ENCODE data around the gene RAB19.
"Not testable (repeated sequence)": the region's sequence is repeated elsewhere in the genome, so short reads cannot be mapped to it uniquely, and the experiment has no call there.

RAB19 gene

DNA sequence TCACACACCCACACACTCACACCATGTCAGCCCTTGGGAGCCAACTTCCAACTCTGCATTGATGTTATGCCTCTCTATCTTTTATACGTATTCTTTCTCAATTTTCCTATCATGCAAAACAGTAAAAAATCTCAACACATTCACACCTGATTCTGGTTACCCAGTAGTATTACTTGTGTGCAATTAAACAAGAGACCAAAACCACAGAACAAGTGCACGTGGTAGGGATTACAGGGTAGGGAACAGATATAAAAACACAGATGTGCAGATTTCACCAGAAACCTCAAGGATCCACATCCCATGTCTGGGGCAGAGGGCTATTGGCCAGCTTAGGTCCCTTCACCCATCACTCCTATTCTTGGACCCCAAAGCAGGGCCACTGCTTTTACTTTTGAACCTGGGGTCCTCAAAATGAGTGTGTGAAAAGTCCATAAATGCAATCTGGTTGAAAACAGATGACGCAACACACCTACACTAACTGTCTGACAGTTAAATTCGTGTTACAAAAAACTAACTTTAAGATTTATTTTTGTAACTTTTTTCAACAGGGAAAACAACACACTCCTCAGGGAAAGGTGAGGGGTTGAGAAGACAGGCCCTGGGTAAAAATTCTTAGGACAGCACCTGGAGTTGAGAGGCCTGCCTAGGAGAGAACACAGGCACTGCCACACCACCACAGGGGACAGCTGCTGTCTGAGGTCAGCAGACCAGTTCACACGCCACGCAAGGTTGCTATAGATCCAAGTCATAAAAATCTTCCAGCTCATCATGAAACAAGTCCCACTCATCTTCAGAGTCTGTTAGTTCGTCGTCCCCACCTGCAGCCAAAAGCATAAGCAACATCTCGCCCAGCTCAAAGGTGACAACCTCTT is 50.2 kb downstream of the RAB19 start:
- Mint-ChIP-seq H3K4me1 (peaks cover 21 to 24% of the 10 kb centered on the region in 2 donors), H3K36me3 (peaks cover 46 to 54% of the 10 kb centered on the region in 2 donors)
- H3K27me3 Mint-ChIP-seq; ATAC-seq (replicated peaks); DNase-seq; H3K4me3 Mint-ChIP-seq; H3K9me3 Mint-ChIP-seq; H3K27ac Mint-ChIP-seq: not testable (repeated sequence)

DNA sequence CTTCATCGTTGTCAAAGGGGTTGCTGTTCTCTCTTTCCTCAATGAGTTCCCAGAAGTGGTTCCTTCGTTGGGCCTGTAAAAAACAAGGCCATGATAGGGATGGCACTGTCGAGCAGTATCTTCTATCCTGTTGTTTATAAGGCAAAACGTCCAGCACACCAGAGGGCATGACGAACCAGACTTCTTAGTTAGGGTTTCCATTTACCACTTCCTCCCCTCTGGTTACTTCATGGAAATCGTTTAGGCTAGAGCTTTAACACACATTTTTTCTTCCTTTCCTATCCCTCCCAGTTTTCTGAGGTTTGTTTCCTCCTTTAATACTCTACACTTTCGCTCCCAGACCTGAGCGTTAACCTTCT is 50.8 kb downstream of the RAB19 start:
- Mint-ChIP-seq H3K9me3 (no peaks in the 10 kb centered on the region), H3K27me3 (no peaks in the 10 kb centered on the region), H3K36me3 (peaks cover 52 to 60% of the 10 kb centered on the region in 2 donors), H3K27ac (peak overlapping the region; percentile 16), H3K4me3 (no peak overlapping the region), H3K4me1 (peaks cover 21 to 23% of the 10 kb centered on the region in 2 donors)
- ATAC-seq (replicated peaks) (no peak), DNase-seq (no peak)

DNA sequence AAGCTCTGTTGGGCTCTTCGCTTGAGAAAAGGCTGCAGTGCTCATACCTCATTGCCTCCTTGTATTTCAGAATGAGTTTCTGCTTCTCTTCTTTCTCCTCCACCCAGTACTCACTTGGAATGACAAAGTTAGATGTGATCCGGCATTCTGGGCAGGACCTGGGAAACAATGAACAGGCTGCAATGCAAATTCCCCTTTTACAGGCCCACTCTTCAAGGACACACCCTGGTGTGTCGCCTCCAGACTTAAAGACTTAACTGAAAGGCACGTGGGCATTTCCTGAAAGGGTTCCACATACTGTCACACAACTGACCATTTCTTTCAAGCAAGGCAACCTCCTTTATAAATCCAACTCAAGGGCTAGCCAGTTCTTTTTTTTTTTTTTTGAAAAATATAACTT is 51.9 kb downstream of the RAB19 start:
- H3K27ac Mint-ChIP-seq: peak overlapping the region; percentile 17
- H3K9me3 Mint-ChIP-seq: no peaks in the 10 kb centered on the region
- H3K36me3 Mint-ChIP-seq: peaks cover 53 to 62% of the 10 kb centered on the region in 2 donors
- no peak for ATAC-seq (replicated peaks)
- peaks cover 10 to 16% of the 10 kb centered on the region in 2 donors for H3K4me1 Mint-ChIP-seq
- DNase-seq: no peak
- H3K27me3 Mint-ChIP-seq: no peaks in the 10 kb centered on the region
- no peak overlapping the region for H3K4me3 Mint-ChIP-seq

DNA sequence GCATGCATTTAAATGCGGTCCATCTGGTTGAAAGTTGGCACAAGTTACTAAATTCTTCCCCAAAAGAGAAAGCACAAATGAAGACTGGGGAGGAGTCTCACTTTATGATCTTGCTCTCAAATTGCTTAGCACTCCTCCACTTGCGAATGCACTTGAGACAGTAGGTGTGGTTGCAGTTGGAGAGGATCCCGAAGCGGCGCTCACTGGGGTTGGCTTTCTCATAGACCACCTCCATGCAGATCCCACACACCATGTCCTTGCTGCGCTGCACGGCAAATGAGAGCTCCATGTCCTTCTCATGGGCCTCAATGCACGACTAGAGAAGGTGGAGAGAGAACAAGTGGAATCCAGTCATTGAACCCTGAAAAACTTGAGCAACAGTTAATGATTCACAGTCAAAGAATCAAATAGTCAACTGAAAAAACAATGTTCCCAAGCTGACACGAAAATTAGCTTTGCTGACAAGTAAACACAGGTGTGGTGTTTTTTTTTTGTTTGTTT is 52.7 kb downstream of the RAB19 start:
- Mint-ChIP-seq H3K27ac (no peak overlapping the region), H3K27me3 (no peaks in the 10 kb centered on the region), H3K4me3 (no peak overlapping the region), H3K4me1 (peaks cover 4 to 12% of the 10 kb centered on the region in 2 donors), H3K9me3 (no peaks in the 10 kb centered on the region), H3K36me3 (peaks cover 61 to 67% of the 10 kb centered on the region in 2 donors)
- no peak for ATAC-seq (replicated peaks)
- no peak for DNase-seq

DNA sequence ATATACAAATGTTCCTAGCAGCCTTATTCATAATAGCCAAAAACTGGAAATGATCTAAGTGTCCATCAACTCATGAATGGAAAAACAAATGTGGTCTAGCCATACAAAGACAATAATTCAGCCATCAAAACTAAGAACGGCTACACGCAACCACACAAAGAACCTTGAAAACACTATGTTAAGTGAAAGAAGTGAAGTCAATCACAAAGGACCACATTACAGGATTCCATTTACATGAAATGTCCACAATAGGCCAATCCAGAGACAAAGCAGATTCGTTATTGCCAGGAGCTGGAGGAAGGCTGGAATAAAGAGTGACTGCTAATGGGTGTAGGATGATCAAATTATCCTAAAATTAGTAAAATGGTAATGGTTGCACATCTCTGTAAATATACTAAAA is 54.3 kb downstream of the RAB19 start:
- Mint-ChIP-seq H3K27ac (no peak overlapping the region), H3K4me1 (peaks cover 2 to 10% of the 10 kb centered on the region in 2 donors), H3K4me3 (no peak overlapping the region), H3K9me3 (no peaks in the 10 kb centered on the region), H3K36me3 (peaks cover 47 to 54% of the 10 kb centered on the region in 2 donors), H3K27me3 (no peaks in the 10 kb centered on the region)
- ATAC-seq (replicated peaks) (no peak), DNase-seq (no peak)

DNA sequence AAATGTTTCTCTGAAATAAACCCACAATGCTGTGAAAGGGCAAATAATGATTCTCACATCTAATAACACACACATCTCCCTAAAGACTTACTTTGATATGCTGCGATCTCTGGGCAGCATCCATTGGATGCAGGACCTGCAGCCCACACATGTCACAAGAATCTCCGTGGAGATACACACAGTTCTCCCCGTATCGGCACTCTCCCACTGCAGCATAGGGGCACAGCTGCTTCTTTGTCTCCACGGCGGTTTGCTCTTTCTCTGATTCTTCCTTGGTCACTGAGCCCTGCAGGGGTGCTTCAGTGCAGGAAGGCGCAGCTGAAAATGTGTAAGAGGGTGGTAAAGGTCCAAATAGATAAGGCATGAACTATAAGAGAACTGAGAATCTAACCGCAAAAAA is 55.1 kb downstream of the RAB19 start:
- Mint-ChIP-seq H3K4me3 (no peak overlapping the region), H3K9me3 (no peaks in the 10 kb centered on the region), H3K27me3 (no peaks in the 10 kb centered on the region), H3K27ac (no peak overlapping the region), H3K36me3 (peaks cover 45 to 50% of the 10 kb centered on the region in 2 donors), H3K4me1 (peaks cover 6 to 10% of the 10 kb centered on the region in 2 donors)
- DNase-seq (no peak), ATAC-seq (replicated peaks) (no peak)

GRCh38 chr7:140463111-140463510 is 59.3 kb downstream of the RAB19 start:
- H3K4me3 Mint-ChIP-seq: no peak overlapping the region
- no peak overlapping the region for H3K27ac Mint-ChIP-seq
- H3K4me1 Mint-ChIP-seq: peaks cover 3 to 15% of the 10 kb centered on the region in 2 donors
- no peaks in the 10 kb centered on the region for H3K27me3 Mint-ChIP-seq
- no peaks in the 10 kb centered on the region for H3K9me3 Mint-ChIP-seq
- ATAC-seq (replicated peaks): no peak
- H3K36me3 Mint-ChIP-seq: peaks cover 29 to 31% of the 10 kb centered on the region in 2 donors
- DNase-seq: no peak

DNA sequence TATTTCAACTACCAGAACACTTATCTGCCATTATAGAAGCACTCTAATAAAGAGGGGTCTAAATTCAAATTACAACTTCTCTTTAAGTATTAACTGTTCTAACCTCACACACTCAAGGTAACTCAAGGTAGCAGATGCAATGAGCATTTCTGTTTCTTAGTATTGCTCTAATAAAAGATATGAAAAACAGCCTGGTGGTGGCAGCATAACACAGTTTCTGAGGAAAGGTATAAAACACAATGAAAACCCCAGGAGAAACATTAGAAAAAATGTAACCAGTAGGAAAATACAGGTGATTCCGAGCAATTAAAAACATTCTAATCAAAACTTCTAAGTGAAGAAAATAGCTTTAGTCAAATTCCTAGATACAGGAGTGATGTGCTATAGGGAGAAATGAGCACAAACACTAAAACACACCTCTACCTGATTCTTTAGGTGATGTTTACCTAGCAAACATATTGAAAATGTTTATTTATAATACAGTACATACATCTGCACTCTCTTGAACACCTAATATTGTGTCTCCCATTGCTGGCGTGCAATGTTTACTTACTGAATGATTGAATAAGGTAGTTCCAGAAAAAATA is 72.0 kb downstream of the RAB19 start:
- Mint-ChIP-seq H3K4me1 (peaks cover 10 to 34% of the 10 kb centered on the region in 2 donors), H3K27ac (peak overlapping the region; percentile 54), H3K36me3 (peaks cover 3 to 14% of the 10 kb centered on the region in 2 donors), H3K4me3 (peak overlapping the region in 1 of 2 donors; percentile 39), H3K9me3 (no peaks in the 10 kb centered on the region), H3K27me3 (no peaks in the 10 kb centered on the region)
- DNase-seq (no peak), ATAC-seq (replicated peaks) (no peak)

GRCh38 chr7:140476698-140477261 is 72.9 kb downstream of the RAB19 start:
- Mint-ChIP-seq H3K27me3 (no peaks in the 10 kb centered on the region), H3K4me1 (peaks cover 9 to 34% of the 10 kb centered on the region in 2 donors), H3K9me3 (no peaks in the 10 kb centered on the region), H3K27ac (peak overlapping the region; percentile 98), H3K4me3 (peak overlapping the region; percentile 90 to 97), H3K36me3 (peaks cover under 1 to 10% of the 10 kb centered on the region in 2 donors)
- no peak for DNase-seq
- no peak for ATAC-seq (replicated peaks)
